ENCODE results near the gene CLCN3.

DNA sequence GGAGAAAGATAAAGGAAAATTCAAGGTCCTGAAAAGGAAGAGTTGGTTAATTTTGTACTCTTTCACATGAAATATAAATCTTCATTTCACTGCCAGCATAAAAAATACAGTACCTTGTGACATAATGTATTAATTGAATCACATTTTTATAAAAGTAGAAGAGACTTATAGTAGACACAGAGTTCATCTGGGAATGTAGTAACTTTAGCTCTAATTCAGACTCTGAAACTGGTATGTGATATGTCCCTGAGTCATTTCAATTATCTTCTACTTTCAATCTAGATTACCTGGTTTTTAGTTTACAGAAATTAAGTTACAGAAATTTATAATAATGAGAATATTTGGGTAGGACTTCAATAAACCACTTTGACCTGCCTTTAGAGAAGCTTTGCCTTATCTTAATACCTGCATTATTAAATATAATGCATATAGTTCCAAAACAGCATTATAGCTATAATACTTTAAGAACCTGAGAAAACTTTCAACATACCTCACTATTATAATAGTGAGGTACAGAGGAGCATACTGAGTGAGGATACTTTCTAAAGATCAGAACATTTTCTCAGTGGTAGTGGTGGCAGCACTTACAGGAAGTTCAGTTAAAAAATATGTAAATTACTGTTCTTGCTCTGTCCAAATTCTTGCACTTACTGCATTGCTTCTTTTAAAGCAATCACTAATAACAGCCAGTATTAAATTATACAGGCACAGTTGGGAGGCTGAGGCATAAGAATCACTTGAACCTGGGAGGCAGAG lies 19.2 kb upstream of the CLCN3 start:
- TF ChIP-seq POLR2AphosphoS5 (IDR thresholded peaks at IDR 0.05; ENCODE audit: low read depth, low read length) (no peak), POLR2A (IDR thresholded peaks at IDR 0.05; ENCODE audit: low read depth, low read length) (no peak), SPI1 (IDR thresholded peaks at IDR 0.05; ENCODE audit: low read depth, low read length) (no peak), POU2F2 (IDR thresholded peaks at IDR 0.05; ENCODE audit: low read depth, low read length) (no peak), TAF1 (IDR thresholded peaks at IDR 0.05; ENCODE audit: low read depth, low read length) (no peak), PAX5 (IDR thresholded peaks at IDR 0.05; ENCODE audit: insufficient read depth, low read length, severe bottlenecking) (no peak)

Data from GM12891 (cell line).